ENCODE measurements around the gene RFX4. TPM values are rescaled to one million over a fixed set of nuclear protein-coding genes. Genes with fewer than 3 reads are reported as not detected.

The RFX4 gene
- total and polyA plus RNA-seq, 10 of the 15 experiments (the other 5 are each of a cell fraction or from before 2014, with no cell fraction given), result 0.02 to 0.23 TPM; not detected in 8

DNA sequence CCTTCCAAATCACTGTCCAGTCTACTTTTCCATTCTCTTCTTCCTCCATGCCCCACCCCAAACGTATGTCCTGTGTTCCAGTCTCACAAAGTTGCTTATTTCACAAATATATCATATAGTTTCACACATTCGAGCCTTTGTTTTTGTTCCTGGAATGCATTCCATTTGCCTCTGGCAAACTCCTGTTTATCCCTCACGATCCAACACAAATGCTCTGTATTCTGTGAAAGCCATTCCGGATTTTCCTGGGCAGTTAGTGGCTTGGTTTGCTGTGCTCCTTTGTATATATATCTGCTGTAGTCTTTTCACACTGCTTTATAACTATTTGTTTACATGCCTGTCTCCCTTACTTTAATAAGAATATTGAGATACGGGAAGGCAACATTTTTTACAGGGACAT, 200.7 kb downstream of the RFX4 start (continued):
- TF ChIP-seq MEF2A (IDR thresholded peaks at IDR 0.05; ENCODE audit: insufficient read depth, low read depth, low read length), result no peak
- TF ChIP-seq EP300 (IDR thresholded peaks at IDR 0.05; ENCODE audit: borderline replicate concordance in 1 of 2, control insufficient read depth in 1 of 2, low read depth in 2 of 2, low read length in 2 of 2), result no peak
- TF ChIP-seq SUPT20H (IDR thresholded peaks at IDR 0.05; ENCODE audit: borderline replicate concordance, control insufficient read depth, low read depth, low read length), result no peak
- no peak for TF ChIP-seq SPI1 (IDR thresholded peaks at IDR 0.05; ENCODE audit: borderline replicate concordance, insufficient read depth, low read depth, low read length)

- 34% methylated on average over 2 of the region's 2 CpGs for WGBS (ENCODE audit: insufficient coverage, insufficient replicate concordance, low lambda C conversion rate, missing lambda C conversion rate)
These were observed 207.2 kb downstream of the RFX4 start for GRCh38 chr12:106790020-106790419.

More at GRCh38 chr12:106790020-106790419, 207.2 kb downstream of the RFX4 start:
- peaks cover 4% of the 10 kb centered on the region; the same call in 2 of the 3 replicates for H3K9me3 ChIP-seq (replicated peaks; ENCODE audit: control insufficient read depth, insufficient read depth, low read length)
- no peaks in the 10 kb centered on the region for H3K4me1 ChIP-seq (ENCODE audit: control insufficient read depth, insufficient read depth, low read length)
- in situ Hi-C loops (cut with MboI) (no loop called here), intact Hi-C loops (cut with micrococcal nuclease; ENCODE audit: unreplicated experiment) (no loop called here)
- no peak overlapping the region for H3K4me3 ChIP-seq
- no peak for DNase-seq (ENCODE audit: low read depth, low spot score)
- H3K27me3 ChIP-seq (replicated peaks in 1 of 2; ENCODE audit: control insufficient read depth in 2 of 2, insufficient read depth in 2 of 2, low read length in 1 of 2), result no peaks in the 10 kb centered on the region
- CTCF ChIA-PET, result interaction anchor here (1.1 to 2.8 kb wide), 9 partner anchors 11 to 127 kb away, joined by 3 to 16 read pairs (median 5); no protein-coding TSS in a partner anchor
- no TSS peak for BruUV-seq (replicated peaks)
- H3K9ac ChIP-seq (ENCODE audit: control insufficient read depth, insufficient read depth, low read length), result no peak overlapping the region
- H2AFZ ChIP-seq (ENCODE audit: control insufficient read depth, low read depth, low read length), result no peak overlapping the region
- TF ChIP-seq, protein P1, sequence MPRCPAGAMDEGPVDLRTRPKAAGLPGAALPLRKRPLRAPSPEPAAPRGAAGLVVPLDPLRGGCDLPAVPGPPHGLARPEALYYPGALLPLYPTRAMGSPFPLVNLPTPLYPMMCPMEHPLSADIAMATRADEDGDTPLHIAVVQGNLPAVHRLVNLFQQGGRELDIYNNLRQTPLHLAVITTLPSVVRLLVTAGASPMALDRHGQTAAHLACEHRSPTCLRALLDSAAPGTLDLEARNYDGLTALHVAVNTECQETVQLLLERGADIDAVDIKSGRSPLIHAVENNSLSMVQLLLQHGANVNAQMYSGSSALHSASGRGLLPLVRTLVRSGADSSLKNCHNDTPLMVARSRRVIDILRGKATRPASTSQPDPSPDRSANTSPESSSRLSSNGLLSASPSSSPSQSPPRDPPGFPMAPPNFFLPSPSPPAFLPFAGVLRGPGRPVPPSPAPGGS (IDR thresholded peaks at IDR 0.05; ENCODE audit: borderline replicate concordance, insufficient read depth, low read depth, low read length, poor library complexity, severe bottlenecking), result no peak
- TF ChIP-seq RAD21 (IDR thresholded peaks at IDR 0.05; ENCODE audit: insufficient read depth, low read depth, low read length) (peak; percentile 29), ETV6 (conservative IDR thresholded peaks at IDR 0.05 in 1 of 2, IDR thresholded peaks at IDR 0.05 in 1 of 2; ENCODE audit: borderline replicate concordance in 1 of 2, low read depth in 1 of 2) (no peak), ZNF384 (IDR thresholded peaks at IDR 0.05; ENCODE audit: borderline replicate concordance, low read depth, low read length) (no peak), CHD1 (IDR thresholded peaks at IDR 0.05; ENCODE audit: low read depth, low read length) (no peak), SMC3 (IDR thresholded peaks at IDR 0.05; ENCODE audit: borderline replicate concordance, low read length) (0 out of 2 replicates have a peak, but pooled peaks have one; percentile 19)
- TF ChIP-seq, protein P2, sequence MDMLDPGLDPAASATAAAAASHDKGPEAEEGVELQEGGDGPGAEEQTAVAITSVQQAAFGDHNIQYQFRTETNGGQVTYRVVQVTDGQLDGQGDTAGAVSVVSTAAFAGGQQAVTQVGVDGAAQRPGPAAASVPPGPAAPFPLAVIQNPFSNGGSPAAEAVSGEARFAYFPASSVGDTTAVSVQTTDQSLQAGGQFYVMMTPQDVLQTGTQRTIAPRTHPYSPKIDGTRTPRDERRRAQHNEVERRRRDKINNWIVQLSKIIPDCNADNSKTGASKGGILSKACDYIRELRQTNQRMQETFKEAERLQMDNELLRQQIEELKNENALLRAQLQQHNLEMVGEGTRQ (IDR thresholded peaks at IDR 0.05; ENCODE audit: borderline replicate concordance, low read depth, low read length), result no peak
- TF ChIP-seq, protein P3, sequence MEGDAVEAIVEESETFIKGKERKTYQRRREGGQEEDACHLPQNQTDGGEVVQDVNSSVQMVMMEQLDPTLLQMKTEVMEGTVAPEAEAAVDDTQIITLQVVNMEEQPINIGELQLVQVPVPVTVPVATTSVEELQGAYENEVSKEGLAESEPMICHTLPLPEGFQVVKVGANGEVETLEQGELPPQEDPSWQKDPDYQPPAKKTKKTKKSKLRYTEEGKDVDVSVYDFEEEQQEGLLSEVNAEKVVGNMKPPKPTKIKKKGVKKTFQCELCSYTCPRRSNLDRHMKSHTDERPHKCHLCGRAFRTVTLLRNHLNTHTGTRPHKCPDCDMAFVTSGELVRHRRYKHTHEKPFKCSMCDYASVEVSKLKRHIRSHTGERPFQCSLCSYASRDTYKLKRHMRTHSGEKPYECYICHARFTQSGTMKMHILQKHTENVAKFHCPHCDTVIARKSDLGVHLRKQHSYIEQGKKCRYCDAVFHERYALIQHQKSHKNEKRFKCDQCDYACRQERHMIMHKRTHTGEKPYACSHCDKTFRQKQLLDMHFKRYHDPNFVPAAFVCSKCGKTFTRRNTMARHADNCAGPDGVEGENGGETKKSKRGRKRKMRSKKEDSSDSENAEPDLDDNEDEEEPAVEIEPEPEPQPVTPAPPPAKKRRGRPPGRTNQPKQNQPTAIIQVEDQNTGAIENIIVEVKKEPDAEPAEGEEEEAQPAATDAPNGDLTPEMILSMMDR (IDR thresholded peaks at IDR 0.05 in 2 of 3, conservative IDR thresholded peaks at IDR 0.05 in 1 of 3; ENCODE audit: control insufficient read depth in 2 of 3, extremely low read depth in 1 of 3, insufficient read depth in 1 of 3, low read depth in 3 of 3, low read length in 3 of 3), result peak in 2 of 3 experiments; percentile 13 to 27; a peak in 1 of 6 replicates
- RAD21 ChIA-PET (ENCODE audit: unreplicated experiment), result interaction anchor here (0.7 to 1.4 kb wide), 5 partner anchors 10 to 54 kb away, joined by 3 to 8 read pairs (median 3); no protein-coding TSS in a partner anchor
- peaks cover 4 to 11% of the 10 kb centered on the region in 2 experiments for H3K36me3 ChIP-seq (ENCODE audit: control insufficient read depth in 2 of 2, insufficient read depth in 2 of 2, low read length in 1 of 2)
- no peaks in the 10 kb centered on the region for H3K79me2 ChIP-seq (ENCODE audit: control insufficient read depth, insufficient read depth, low read length)
- ATAC-seq, result peak; percentile 69
- H3K27ac ChIP-seq (ENCODE audit: control insufficient read depth, insufficient read depth), result no peak overlapping the region
- H4K20me1 ChIP-seq (ENCODE audit: control insufficient read depth, insufficient read depth), result no peaks in the 10 kb centered on the region
- SMC1A ChIA-PET (ENCODE audit: uncharacterized antibody, unreplicated experiment), result interaction anchor here (0.6 to 2.8 kb wide), 13 partner anchors 9 to 129 kb away, joined by 3 to 9 read pairs (median 3); partner anchors contain the start of gene RIC8B
- H3K4me2 ChIP-seq (ENCODE audit: control insufficient read depth, insufficient read depth), result no peak overlapping the region
- POLR2A ChIA-PET, result interaction anchor here (0.7 to 1.8 kb wide), 4 partner anchors 12 to 278 kb away, joined by 3 to 6 read pairs (median 4); no protein-coding TSS in a partner anchor
- FAIRE-seq, result peak; percentile 7

All from GM12878 (cell line).